Jurkat, Clone E6-1 (cell line): ENCODE measurements around the gene NRM.
"Not testable (repeated sequence)": the region's sequence is repeated elsewhere in the genome, so short reads cannot be mapped to it uniquely, and the experiment has no call there.

Experiments used
- DNase-seq: peaks from one replicate; pipeline ENCODE4 v3.0.0-alpha.2; 2011; ENCODE audit warnings: low read depth, low spot score
- H3K4me3 ChIP-seq: 2 replicates; pipeline ENCODE4 v1.5.1; 2011; ENCODE audit warnings: mild to moderate bottlenecking, low read length, control low read depth, moderate library complexity

The NRM gene

GRCh38 chr6:30678964-30679726 is 11.6 kb downstream of the NRM start:
- H3K4me3 ChIP-seq, result peak overlapping the region; percentile 15
- peak; percentile 78 for DNase-seq

GRCh38 chr6:30676660-30677285 is 14.0 kb downstream of the NRM start:
- no peak overlapping the region for H3K4me3 ChIP-seq
- DNase-seq, result no peak

- H3K4me3 ChIP-seq, result peak within 1 kb of the TSS; percentile 96
- DNase-seq, result peak; percentile 96
Measured at GRCh38 chr6:30672445-30673253, 18.1 kb downstream of the NRM start, which contains the start of gene DHX16. Gene DHX16, minus strand, starts transcription at chr6:30673006. Its CDS starts 165 bp downstream, at chr6:30672841.

- no peak overlapping the region for H3K4me3 ChIP-seq
- no peak for DNase-seq
Measured at GRCh38 chr6:30670760-30671527, 19.8 kb downstream of the NRM start.

- H3K4me3 ChIP-seq, DNase-seq: not testable (repeated sequence)
Measured at GRCh38 chr6:30666300-30666699, 24.5 kb downstream of the NRM start.

- no peak for DNase-seq
- no peak overlapping the region for H3K4me3 ChIP-seq
Measured at GRCh38 chr6:30664994-30665767, 25.6 kb downstream of the NRM start.

GRCh38 chr6:30657922-30658321 is 32.9 kb downstream of the NRM start:
- not testable (repeated sequence) for H3K4me3 ChIP-seq, DNase-seq

GRCh38 chr6:30657454-30657853 is 33.3 kb downstream of the NRM start:
- no peak overlapping the region for H3K4me3 ChIP-seq
- no peak for DNase-seq

GRCh38 chr6:30656513-30656912 is 34.3 kb downstream of the NRM start:
- no peak overlapping the region for H3K4me3 ChIP-seq
- DNase-seq, result no peak

- DNase-seq, result no peak
- no peak overlapping the region for H3K4me3 ChIP-seq
Measured at GRCh38 chr6:30655743-30656094, 35.1 kb downstream of the NRM start.

GRCh38 chr6:30654798-30655742 is 35.7 kb downstream of the NRM start:
- no peak overlapping the region for H3K4me3 ChIP-seq
- no peak for DNase-seq

- no peak for DNase-seq
- no peak overlapping the region for H3K4me3 ChIP-seq
Measured at GRCh38 chr6:30651143-30651542, 39.6 kb downstream of the NRM start.

- peak overlapping the region; percentile 87 for H3K4me3 ChIP-seq
- no peak for DNase-seq
Measured at GRCh38 chr6:30647242-30648116, 43.3 kb downstream of the NRM start.

GRCh38 chr6:30646450-30647241 is 44.1 kb downstream of the NRM start, which contains the start of gene C6orf136:
Gene C6orf136, plus strand, starts transcription at chr6:30647133. Its CDS starts 99 bp downstream, at chr6:30647232.
- peak; percentile 92 for DNase-seq

GRCh38 chr6:30645989-30646388 is 44.8 kb downstream of the NRM start:
- DNase-seq, result no peak
- H3K4me3 ChIP-seq, result no peak overlapping the region

More at GRCh38 chr6:30646450-30647241, 44.1 kb downstream of the NRM start, which contains the start of gene C6orf136:
- peak within 1 kb of the TSS; percentile 87 for H3K4me3 ChIP-seq

GRCh38 chr6:30644769-30645168 is 46.0 kb downstream of the NRM start:
- no peak overlapping the region for H3K4me3 ChIP-seq
- no peak for DNase-seq
